NCI-H2196 (cell line): ENCODE measurements around the gene CYP4F12.
"Not testable (repeated sequence)": the region's sequence is repeated elsewhere in the genome, so short reads cannot be mapped to it uniquely, and the experiment has no call there.

Experiments used
- DNase-seq: peaks from one replicate; lab custom pipeline; 2025; ENCODE audit not compliant: unreplicated experiment; lab: John Stamatoyannopoulos, UW

CYP4F12 gene

GRCh38 chr19:15650123-15650522 lies 22.8 kb upstream of the CYP4F12 start:
- not testable (repeated sequence) for DNase-seq

GRCh38 chr19:15651791-15652190 lies 21.1 kb upstream of the CYP4F12 start:
- no peak for DNase-seq

DNA sequence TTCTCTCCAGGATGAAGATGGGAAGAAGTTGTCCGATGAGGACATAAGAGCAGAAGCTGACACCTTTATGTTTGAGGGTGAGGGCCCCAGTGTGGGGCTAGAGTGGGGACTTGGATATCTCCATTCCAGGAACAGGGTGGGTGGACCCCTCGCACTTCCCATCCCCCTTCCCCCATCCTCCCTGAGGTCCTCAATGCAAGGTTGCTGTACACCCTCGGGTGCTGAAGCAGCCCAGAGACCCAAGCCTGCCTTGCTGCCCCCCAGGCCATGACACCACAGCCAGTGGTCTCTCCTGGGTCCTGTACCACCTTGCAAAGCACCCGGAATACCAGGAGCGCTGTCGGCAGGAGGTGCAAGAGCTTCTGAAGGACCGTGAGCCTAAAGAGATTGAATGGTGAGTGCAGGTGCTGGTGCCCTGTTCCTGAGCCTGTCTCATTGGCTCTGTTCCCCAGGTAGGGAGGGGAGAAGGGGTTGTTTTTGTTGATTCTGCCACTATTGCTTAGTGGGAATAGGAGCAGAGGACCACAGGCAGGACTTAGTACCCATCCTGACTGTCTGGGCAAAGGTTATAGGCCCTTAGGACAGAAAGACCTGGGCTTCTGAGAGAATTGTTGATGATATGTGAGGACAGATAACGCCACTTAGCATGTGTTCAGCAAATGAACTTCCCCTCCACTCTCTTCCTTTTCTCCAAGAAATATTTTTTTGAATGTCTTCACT lies 20.2 kb upstream of the CYP4F12 start:
- DNase-seq: no peak

DNA sequence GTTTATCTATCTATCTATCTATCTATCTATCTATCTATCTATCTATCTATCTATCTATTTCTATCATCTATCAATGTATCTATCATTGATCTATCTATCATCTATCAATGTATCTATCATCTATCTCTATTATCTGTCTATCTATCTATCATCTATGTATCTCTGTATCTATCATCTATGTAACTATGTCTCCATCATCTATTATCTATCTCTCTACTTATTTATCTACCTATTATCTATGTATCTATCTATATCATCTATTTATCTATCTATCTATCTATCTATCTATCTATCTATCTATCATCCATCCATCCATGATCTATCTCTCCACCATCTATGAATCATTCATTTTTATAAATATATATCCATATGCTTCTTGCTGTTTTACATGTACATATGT lies 16.4 kb upstream of the CYP4F12 start:
- no peak for DNase-seq

GRCh38 chr19:15663247-15663646 lies 9.6 kb upstream of the CYP4F12 start:
- no peak for DNase-seq

- no peak for DNase-seq
These were observed 6.7 kb upstream of the CYP4F12 start for GRCh38 chr19:15666186-15666585.

DNA sequence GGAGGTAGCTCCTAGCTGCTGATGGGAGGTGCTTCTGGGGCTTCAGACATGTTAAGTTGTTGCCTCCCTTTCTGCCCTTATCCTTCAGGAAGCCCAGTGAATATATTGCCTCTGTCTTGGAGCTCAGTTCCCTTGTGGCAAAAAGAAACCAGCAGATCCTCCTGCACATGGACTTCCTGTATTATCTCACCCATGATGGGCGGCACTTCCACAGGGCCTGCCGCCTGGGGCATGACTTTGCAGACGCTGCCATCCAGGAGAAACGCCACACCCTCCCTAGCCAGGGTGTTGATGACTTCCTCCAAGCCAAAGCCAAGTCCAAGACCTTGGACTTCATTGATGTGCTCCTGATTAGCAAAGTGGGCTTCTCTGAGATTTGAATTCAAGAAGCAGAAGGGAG lies 6.0 kb upstream of the CYP4F12 start:
- no peak for DNase-seq

- DNase-seq: no peak
These were observed 3.4 kb upstream of the CYP4F12 start for GRCh38 chr19:15669440-15669839.

- DNase-seq: no peak
These were observed 3.0 kb upstream of the CYP4F12 start for GRCh38 chr19:15669891-15670290.

- DNase-seq: no peak
These were observed 1.6 kb upstream of the CYP4F12 start for GRCh38 chr19:15671237-15671821.

DNA sequence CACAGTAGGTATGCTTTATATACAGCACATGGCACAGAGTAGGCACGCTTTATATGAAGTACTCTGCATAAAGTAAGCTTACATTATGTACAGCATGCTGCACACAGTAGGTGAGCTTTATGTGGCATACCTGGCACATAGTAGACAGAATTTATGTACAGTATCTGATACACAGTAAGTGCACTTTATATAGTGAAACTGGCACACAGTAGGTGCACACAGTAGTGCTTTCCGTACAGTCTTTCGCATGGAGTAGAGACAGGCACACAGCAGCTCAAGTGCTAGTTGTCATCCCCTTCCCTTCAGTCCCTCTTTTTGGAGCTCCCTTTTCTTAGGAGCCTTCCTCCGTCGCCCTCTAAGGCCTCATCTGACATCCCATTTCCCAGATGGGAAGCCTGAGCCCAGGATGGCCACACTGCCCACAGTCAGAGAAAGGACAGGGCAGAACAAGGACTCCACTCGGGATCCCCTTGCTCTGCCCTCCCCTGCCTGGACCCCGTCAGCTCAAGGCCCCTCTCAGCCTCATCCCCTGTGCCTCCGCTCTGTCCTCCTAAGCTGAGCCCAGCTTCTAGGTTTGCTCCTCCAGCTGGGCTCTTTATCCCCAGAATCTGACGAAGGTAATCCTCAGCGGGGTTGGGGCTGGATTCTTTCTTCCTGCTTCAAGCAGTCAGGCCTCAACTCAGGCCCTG lies 852 bp upstream of the CYP4F12 start:
- DNase-seq: no peak

DNA sequence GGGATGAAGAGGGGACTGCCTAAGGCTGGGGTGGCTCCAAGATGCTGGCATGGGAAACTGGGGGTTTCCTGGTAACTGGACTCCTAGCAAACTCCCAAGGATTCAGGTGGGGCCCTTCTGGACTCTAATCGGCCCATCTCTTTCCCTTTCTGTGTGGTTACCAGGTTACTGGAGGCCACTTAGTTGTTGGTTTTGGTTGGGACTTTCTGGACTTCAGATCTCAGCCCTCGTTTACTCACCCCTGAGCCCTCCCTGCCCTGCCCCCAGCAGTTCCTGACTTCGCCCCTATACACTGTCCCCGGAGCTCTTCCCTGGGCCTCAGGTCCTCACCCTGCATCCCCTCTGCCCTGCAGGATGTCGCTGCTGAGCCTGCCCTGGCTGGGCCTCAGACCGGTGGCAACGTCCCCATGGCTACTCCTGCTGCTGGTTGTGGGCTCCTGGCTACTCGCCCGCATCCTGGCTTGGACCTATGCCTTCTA lies 328 bp downstream of the CYP4F12 start:
- DNase-seq: no peak

GRCh38 chr19:15675560-15675959 lies 2.7 kb downstream of the CYP4F12 start:
- no peak for DNase-seq

DNA sequence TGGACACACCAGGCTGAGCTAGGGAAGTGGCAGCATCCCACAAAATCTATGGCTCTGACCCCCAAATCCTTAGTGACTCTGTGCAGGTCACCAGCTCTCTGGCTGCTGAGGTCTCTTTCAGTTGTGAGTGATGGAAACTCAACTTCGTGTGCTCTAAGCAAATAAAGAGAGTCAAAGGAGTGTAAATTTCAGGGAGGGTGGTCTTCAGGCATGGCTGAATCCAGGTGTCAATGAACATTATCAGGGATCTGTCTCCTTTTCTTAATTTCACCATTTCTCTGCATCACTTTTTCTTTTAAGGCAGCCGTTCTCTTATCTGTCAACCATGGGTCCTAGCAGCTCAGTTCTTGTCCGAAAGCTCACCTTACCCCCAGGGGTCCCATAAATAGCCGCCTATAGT lies 6.2 kb downstream of the CYP4F12 start:
- no peak for DNase-seq

- not testable (repeated sequence) for DNase-seq
These were observed 7.0 kb downstream of the CYP4F12 start for GRCh38 chr19:15679865-15680264.

DNA sequence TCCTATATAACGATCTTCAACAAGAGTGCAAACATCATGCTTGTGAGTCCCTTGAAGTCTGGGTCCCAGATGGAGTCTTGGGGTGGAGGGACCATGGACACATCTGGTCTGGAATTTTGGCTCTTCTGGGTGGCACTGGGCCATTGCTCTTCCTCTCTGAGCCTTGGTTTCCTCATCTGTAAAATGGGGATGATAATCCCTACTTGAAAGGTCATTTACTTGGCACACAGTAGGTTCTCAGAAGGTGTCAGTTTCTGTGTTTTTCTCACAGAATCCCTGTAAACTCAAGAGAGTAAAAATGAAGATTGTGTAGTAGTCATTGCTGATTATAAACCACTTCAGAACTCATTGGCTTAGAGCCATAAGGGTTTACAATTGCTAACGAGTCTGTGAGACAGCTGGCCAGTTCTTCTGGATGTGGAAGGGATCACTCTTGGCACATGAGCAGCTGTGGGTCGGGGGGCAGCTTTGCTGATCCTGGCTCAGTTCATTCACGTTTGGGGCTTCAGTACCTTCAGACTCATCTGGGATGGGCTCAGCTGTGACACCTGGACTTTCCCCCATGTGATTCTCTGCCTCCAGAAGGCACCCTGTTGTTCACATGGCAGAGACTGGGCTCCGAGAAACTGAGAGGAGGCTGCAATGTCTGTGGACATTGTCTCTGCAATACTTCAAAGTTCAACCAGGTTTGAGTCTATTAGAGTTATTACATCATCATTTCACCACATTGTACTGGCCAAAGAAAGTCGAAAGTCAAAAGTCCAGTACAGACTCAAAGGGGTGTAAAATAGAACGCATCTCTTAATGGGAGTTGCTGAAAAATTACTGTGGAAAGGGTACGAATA lies 7.8 kb downstream of the CYP4F12 start:
- DNase-seq: no peak

- no peak for DNase-seq
These were observed 10.5 kb downstream of the CYP4F12 start for GRCh38 chr19:15683411-15683810.

DNA sequence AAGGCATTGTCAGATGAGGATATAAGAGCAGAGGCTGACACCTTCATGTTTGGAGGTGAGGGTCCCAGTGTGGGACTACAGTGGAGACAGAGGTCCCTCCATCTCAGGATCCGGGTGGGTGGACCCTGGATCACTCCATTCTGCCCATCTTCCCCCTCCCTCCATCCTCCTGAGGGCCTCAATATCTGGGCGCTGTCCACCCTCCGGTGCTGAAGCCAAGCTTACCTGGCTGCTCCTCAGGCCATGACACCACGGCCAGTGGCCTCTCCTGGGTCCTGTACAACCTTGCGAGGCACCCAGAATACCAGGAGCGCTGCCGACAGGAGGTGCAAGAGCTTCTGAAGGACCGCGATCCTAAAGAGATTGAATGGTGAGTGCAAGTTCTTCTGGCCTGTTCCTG lies 11.9 kb downstream of the CYP4F12 start:
- no peak for DNase-seq

GRCh38 chr19:15696654-15697194 lies 23.8 kb downstream of the CYP4F12 start:
- DNase-seq: no peak

- DNase-seq: peak; percentile 74
These were observed 29.1 kb downstream of the CYP4F12 start for GRCh38 chr19:15701757-15702533.
